OCI-LY1 (cell line): ENCODE measurements around the gene FAM168A.

Experiments used
- H2AFZ ChIP-seq: fragments of 200-600 bp; sonication (generic), shearing (Covaris generic); 2 replicates; pipeline ENCODE4 v1.6.0; 2014; ENCODE audit warnings: antibody characterized with exemption, mild to moderate bottlenecking, low read length
- H3F3A ChIP-seq: fragments of 200-600 bp; sonication (generic), shearing (Covaris generic); 2 replicates; pipeline ENCODE4 v1.6.0; 2014; ENCODE audit warnings: mild to moderate bottlenecking, antibody characterized with exemption, low read length, moderate library complexity; ENCODE audit not compliant: insufficient read depth
- H3K27ac ChIP-seq: fragments of 200-600 bp; sonication (generic); 2 replicates; pipeline ENCODE4 v1.5.1; 2014; ENCODE audit warnings: low read length, mixed run types, mild to moderate bottlenecking, low read depth; ENCODE audit not compliant: poor library complexity, severe bottlenecking
- H3K27me3 ChIP-seq: fragments of 200-600 bp; sonication (generic); 2 replicates; pipeline ENCODE4 v1.6.0; 2014; ENCODE audit warnings: antibody characterized with exemption, mild to moderate bottlenecking, low read length, moderate library complexity; ENCODE audit not compliant: insufficient read depth
- H3K36me3 ChIP-seq: fragments of 200-600 bp; sonication (generic); 2 replicates; pipeline ENCODE4 v1.6.1; 2014; ENCODE audit warnings: mild to moderate bottlenecking, antibody characterized with exemption, low read length, moderate library complexity, mixed read lengths; ENCODE audit not compliant: insufficient read depth
- H3K4me1 ChIP-seq: fragments of 200-600 bp; sonication (generic); 2 replicates; pipeline ENCODE4 v1.5.1; 2014; ENCODE audit warnings: mild to moderate bottlenecking, low read length, moderate library complexity; ENCODE audit not compliant: insufficient read depth, severe bottlenecking
- H3K4me2 ChIP-seq: fragments of 200-600 bp; sonication (generic), shearing (Covaris generic); 2 replicates; pipeline ENCODE4 v1.6.1; 2014; ENCODE audit warnings: low read length
- H3K4me3 ChIP-seq: fragments of 200-600 bp; sonication (generic); 2 replicates; pipeline ENCODE4 v1.5.1; 2014; ENCODE audit warnings: low read length, low read depth, mild to moderate bottlenecking, mixed read lengths; ENCODE audit not compliant: poor library complexity, severe bottlenecking
- H3K79me2 ChIP-seq: fragments of 200-600 bp; shearing (Covaris generic); 2 replicates; pipeline ENCODE4 v1.6.1; 2016; ENCODE audit warnings: mixed run types, low read length, mixed read lengths; ENCODE audit not compliant: insufficient read depth
- H3K9ac ChIP-seq: fragments of 200-600 bp; sonication (generic), shearing (Covaris generic); 2 replicates; pipeline ENCODE4 v1.6.1; 2014; ENCODE audit warnings: mild to moderate bottlenecking, low read length, mixed read lengths
- H3K9me2 ChIP-seq: fragments of 200-600 bp; sonication (generic), shearing (Covaris generic); 2 replicates; pipeline ENCODE4 v1.6.1; 2014; ENCODE audit warnings: low read depth, mild to moderate bottlenecking, low read length, mixed read lengths
- H3K9me3 ChIP-seq: fragments of 200-600 bp; shearing (Covaris generic); 2 replicates; pipeline ENCODE4 v1.6.1; 2014; ENCODE audit warnings: low read length, mixed read lengths
- H4K20me1 ChIP-seq: fragments of 200-600 bp; sonication (generic), shearing (Covaris generic); 2 replicates; pipeline ENCODE4 v1.6.0; 2016; ENCODE audit warnings: mild to moderate bottlenecking, low read length; ENCODE audit not compliant: insufficient read depth
- EZH2 ChIP-seq: fragments of 200-600 bp; sonication (generic), shearing (Covaris generic); IDR thresholded peaks from 2 replicates; pipeline ENCODE4 v1.8.0; 2017; ENCODE audit warnings: borderline replicate concordance, mixed run types, mild to moderate bottlenecking, antibody characterized with exemption, low read length, moderate library complexity, mixed read lengths
- TF ChIP-seq, protein P1 (sequence below): fragments of 200-600 bp; sonication (generic), shearing (Covaris generic); IDR thresholded peaks from 2 replicates; pipeline ENCODE4 v1.5.1; 2017; ENCODE audit warnings: mild to moderate bottlenecking, antibody characterized with exemption, low read length, moderate library complexity, mixed read lengths

The FAM168A gene

GRCh38 chr11:73591743-73592142 is 6.2 kb downstream of the FAM168A start:
- H3K4me3 ChIP-seq = no peak overlapping the region
- no peak overlapping the region; the same call in 1 of the 2 replicates for H3K4me2 ChIP-seq
- no peaks in the 10 kb centered on the region for H3K9me2 ChIP-seq
- no peaks in the 10 kb centered on the region for H3K36me3 ChIP-seq
- peak overlapping the region; percentile 25 for H3K27ac ChIP-seq
- H3K9ac ChIP-seq = no peak overlapping the region
- TF ChIP-seq EZH2 = no peak
- TF ChIP-seq, protein P1, sequence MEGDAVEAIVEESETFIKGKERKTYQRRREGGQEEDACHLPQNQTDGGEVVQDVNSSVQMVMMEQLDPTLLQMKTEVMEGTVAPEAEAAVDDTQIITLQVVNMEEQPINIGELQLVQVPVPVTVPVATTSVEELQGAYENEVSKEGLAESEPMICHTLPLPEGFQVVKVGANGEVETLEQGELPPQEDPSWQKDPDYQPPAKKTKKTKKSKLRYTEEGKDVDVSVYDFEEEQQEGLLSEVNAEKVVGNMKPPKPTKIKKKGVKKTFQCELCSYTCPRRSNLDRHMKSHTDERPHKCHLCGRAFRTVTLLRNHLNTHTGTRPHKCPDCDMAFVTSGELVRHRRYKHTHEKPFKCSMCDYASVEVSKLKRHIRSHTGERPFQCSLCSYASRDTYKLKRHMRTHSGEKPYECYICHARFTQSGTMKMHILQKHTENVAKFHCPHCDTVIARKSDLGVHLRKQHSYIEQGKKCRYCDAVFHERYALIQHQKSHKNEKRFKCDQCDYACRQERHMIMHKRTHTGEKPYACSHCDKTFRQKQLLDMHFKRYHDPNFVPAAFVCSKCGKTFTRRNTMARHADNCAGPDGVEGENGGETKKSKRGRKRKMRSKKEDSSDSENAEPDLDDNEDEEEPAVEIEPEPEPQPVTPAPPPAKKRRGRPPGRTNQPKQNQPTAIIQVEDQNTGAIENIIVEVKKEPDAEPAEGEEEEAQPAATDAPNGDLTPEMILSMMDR = no peak
- H2AFZ ChIP-seq = no peak overlapping the region
- H4K20me1 ChIP-seq = no peaks in the 10 kb centered on the region
- no peaks in the 10 kb centered on the region for H3K9me3 ChIP-seq
- H3K4me1 ChIP-seq = peaks cover 57% of the 10 kb centered on the region
- no peaks in the 10 kb centered on the region for H3K27me3 ChIP-seq
- H3K79me2 ChIP-seq = peaks cover 32% of the 10 kb centered on the region
- peaks cover 4% of the 10 kb centered on the region; the same call in 1 of the 2 replicates for H3F3A ChIP-seq

DNA sequence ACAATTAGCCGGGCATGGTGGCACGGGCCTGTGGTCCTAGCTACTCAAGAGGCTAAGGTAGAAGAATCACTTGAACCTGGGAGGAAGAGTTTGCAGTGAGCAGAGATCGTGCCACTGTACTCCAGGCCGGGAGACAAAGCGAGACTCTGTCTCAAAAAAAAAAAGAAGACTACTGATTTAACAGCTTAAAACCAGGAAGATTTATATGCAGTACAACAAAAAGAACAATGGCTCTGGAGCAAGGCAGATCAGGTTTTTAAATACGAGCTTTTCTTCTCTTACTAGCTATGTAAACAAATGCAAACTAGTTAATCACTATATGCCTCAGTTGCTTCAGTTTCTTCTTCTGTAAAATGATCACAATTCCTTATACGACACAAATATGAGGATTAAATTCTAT is 6.9 kb downstream of the FAM168A start:
- H3K27me3 ChIP-seq = no peaks in the 10 kb centered on the region
- no peak overlapping the region for H3K9ac ChIP-seq
- peaks cover 28% of the 10 kb centered on the region for H3K79me2 ChIP-seq

GRCh38 chr11:73586791-73587190 is 11.1 kb downstream of the FAM168A start:
- H2AFZ ChIP-seq = no peak overlapping the region
- TF ChIP-seq, protein P1 = no peak
- no peak for TF ChIP-seq EZH2
- H3K27me3 ChIP-seq = no peaks in the 10 kb centered on the region
- no peak overlapping the region for H3K27ac ChIP-seq
- peaks cover 4% of the 10 kb centered on the region; the same call in 1 of the 2 replicates for H3K36me3 ChIP-seq
- no peak overlapping the region for H3K4me3 ChIP-seq
- H4K20me1 ChIP-seq = no peaks in the 10 kb centered on the region
- H3K4me1 ChIP-seq = peaks cover 12% of the 10 kb centered on the region
- H3F3A ChIP-seq = no peaks in the 10 kb centered on the region
- no peak overlapping the region for H3K9ac ChIP-seq
- peaks cover 18% of the 10 kb centered on the region for H3K79me2 ChIP-seq
- H3K4me2 ChIP-seq = no peak overlapping the region
- no peaks in the 10 kb centered on the region for H3K9me3 ChIP-seq
- H3K9me2 ChIP-seq = no peaks in the 10 kb centered on the region

More for the DNA sequence above, 6.9 kb downstream of the FAM168A start:
- H3K36me3 ChIP-seq = no peaks in the 10 kb centered on the region
- H4K20me1 ChIP-seq = no peaks in the 10 kb centered on the region
- H2AFZ ChIP-seq = no peak overlapping the region
- TF ChIP-seq, protein P1 = no peak
- TF ChIP-seq EZH2 = no peak
- H3K4me1 ChIP-seq = peaks cover 50% of the 10 kb centered on the region
- H3K4me2 ChIP-seq = no peak overlapping the region
- H3K9me2 ChIP-seq = no peaks in the 10 kb centered on the region
- H3F3A ChIP-seq = peaks cover 4% of the 10 kb centered on the region; the same call in 1 of the 2 replicates
- no peak overlapping the region for H3K4me3 ChIP-seq
- H3K9me3 ChIP-seq = no peaks in the 10 kb centered on the region
- H3K27ac ChIP-seq = no peak overlapping the region
